Trophoblast cell (in vitro differentiated cells and primary cell): Measurements from ENCODE around the gene RASSF10.

ENCODE experiments used
- DNase-seq, 2 donors: peaks; one replicate each; pipeline ENCODE4 v3.0.0-alpha.2; 2016
- H2AFZ ChIP-seq: 2 replicates; pipeline ENCODE4 v1.6.1; 2013; ENCODE audit warnings: low read length, moderate library complexity, mild to moderate bottlenecking; ENCODE audit not compliant: insufficient read depth, poor library complexity
- H2AK5ac ChIP-seq: 2 replicates; pipeline ENCODE4 v1.6.1; 2013; ENCODE audit warnings: mild to moderate bottlenecking, low read length
- H2BK120ac ChIP-seq: 2 replicates; pipeline ENCODE4 v1.6.1; 2013; ENCODE audit warnings: low read length, mild to moderate bottlenecking, moderate library complexity; ENCODE audit not compliant: insufficient read depth, poor library complexity
- H2BK12ac ChIP-seq: 2 replicates; pipeline ENCODE4 v1.6.1; 2013; ENCODE audit warnings: mild to moderate bottlenecking, low read length, moderate library complexity
- H2BK5ac ChIP-seq: 2 replicates; pipeline ENCODE4 v1.6.1; 2013; ENCODE audit warnings: low read length, low read depth, moderate library complexity, mild to moderate bottlenecking; ENCODE audit not compliant: poor library complexity
- H3K14ac ChIP-seq: 2 replicates; pipeline ENCODE4 v1.6.1; 2013; ENCODE audit warnings: mild to moderate bottlenecking, low read length
- H3K18ac ChIP-seq: 2 replicates; pipeline ENCODE4 v1.6.1; 2013; ENCODE audit warnings: mild to moderate bottlenecking, low read length
- H3K23ac ChIP-seq: 2 replicates; pipeline ENCODE4 v1.6.1; 2013; ENCODE audit warnings: low read length
- H3K27ac ChIP-seq: 2 replicates; pipeline ENCODE4 v1.5.1; 2013; ENCODE audit warnings: low read depth, mild to moderate bottlenecking, inconsistent platforms, low read length, moderate library complexity
- H3K27me3 ChIP-seq: 2 replicates; pipeline ENCODE4 v1.6.1; 2013; ENCODE audit warnings: inconsistent platforms, mild to moderate bottlenecking, low read length, moderate library complexity; ENCODE audit not compliant: insufficient read depth
- H3K36me3 ChIP-seq, 2 experiments: 1 replicate in 1 of 2; 2 replicates in 1 of 2; pipeline ENCODE4 v1.6.1; 2013; ENCODE audit warnings: low read length in 2 of 2, mild to moderate bottlenecking in 2 of 2, moderate library complexity in 1 of 2; ENCODE audit not compliant: insufficient read depth in 2 of 2, control insufficient read depth in 1 of 2
- H3K4ac ChIP-seq: 2 replicates; pipeline ENCODE4 v1.6.1; 2013; ENCODE audit warnings: low read depth, mild to moderate bottlenecking, low read length, moderate library complexity
- H3K4me1 ChIP-seq, 2 experiments: 1 replicate in 1 of 2; 2 replicates in 1 of 2; pipeline ENCODE4 v1.6.1; 2013; ENCODE audit warnings: low read length in 2 of 2, mild to moderate bottlenecking in 2 of 2, moderate library complexity in 1 of 2; ENCODE audit not compliant: insufficient read depth in 2 of 2, control insufficient read depth in 1 of 2
- H3K4me2 ChIP-seq: 2 replicates; pipeline ENCODE4 v1.6.1; 2013; ENCODE audit warnings: inconsistent platforms, mild to moderate bottlenecking, low read length, moderate library complexity
- H3K4me3 ChIP-seq: 2 replicates; pipeline ENCODE4 v1.5.1; 2013; ENCODE audit warnings: mild to moderate bottlenecking, low read depth, low read length, inconsistent platforms
- H3K79me1 ChIP-seq: one replicate; pipeline ENCODE4 v1.6.1; 2013; ENCODE audit warnings: low read length
- H3K79me2 ChIP-seq: 2 replicates; pipeline ENCODE4 v1.6.1; 2013; ENCODE audit warnings: low read length, mild to moderate bottlenecking; ENCODE audit not compliant: control insufficient read depth, insufficient read depth, poor library complexity
- H3K9ac ChIP-seq: 2 replicates; pipeline ENCODE4 v1.6.1; 2013; ENCODE audit warnings: mild to moderate bottlenecking, low read length
- H3K9me3 ChIP-seq: 2 replicates; pipeline ENCODE4 v1.6.1; 2013; ENCODE audit warnings: low read depth, mild to moderate bottlenecking, control low read depth, inconsistent platforms, low read length; ENCODE audit not compliant: insufficient read depth
- H4K12ac ChIP-seq: 2 replicates; pipeline ENCODE4 v1.6.1; 2013; ENCODE audit warnings: low read depth, mild to moderate bottlenecking, low read length, moderate library complexity
- H4K8ac ChIP-seq: 2 replicates; pipeline ENCODE4 v1.6.1; 2013; ENCODE audit warnings: low read depth, mild to moderate bottlenecking, low read length, moderate library complexity
- H4K91ac ChIP-seq: one replicate; pipeline ENCODE4 v1.6.1; 2013; ENCODE audit warnings: low read depth, mild to moderate bottlenecking, low read length, moderate library complexity
- WGBS: extraction: QIAGEN DNeasy Blood & Tissue Kit; methylation state at CpG from one replicate; pipeline ENCODE4 v1.1.7; 2013; ENCODE audit warnings: missing lambda C conversion rate; ENCODE audit not compliant: insufficient read length, insufficient coverage; ENCODE audit errors: extremely low coverage; 5-methylcytosine and 5-hydroxymethylcytosine counted together

Gene RASSF10

DNA sequence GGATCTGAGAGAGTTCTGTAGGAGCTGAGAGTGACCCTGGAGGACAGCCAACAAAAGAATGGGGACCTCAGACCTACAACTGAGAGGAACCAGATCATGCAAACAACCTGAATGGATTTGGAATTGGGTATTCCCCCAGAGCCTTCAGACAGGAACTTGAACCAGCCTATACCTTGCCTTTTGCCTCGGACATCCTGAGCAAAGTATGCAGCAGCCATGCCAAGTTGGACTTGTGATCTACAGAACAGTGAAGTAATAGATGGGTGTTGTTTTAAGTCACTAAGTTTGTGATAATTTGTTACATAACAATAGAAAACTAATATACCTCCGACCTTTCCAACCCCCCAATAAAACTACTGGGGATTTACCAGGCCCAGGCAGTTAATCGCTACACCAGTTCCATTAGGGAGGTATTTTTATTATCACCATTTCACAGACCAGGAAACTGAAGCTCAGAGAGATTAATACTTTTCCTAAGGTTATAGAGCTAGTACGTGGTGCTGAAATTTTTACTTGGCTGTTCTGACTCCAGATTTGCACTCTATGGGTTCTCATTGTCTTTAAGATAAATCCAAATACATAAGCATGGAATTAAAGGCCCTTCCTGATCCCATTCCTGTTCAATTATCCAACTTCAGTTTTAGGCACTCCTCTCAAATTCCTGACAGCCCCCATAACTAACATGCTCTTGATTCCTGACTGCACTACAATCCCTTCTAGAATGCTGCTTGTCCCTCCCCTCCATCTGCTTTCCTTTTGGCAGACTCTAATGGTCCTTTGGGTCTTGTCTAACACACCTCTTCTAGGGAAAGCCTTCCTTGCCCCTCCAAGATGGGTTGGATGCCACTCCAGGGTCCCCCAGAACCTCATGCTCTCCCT, 1.7 kb upstream of the RASSF10 start:
- Histone ChIP-seq H2AFZ (no peak overlapping the region), H2AK5ac (no peak overlapping the region), H4K8ac (no peak overlapping the region), H3K27me3 (peaks cover 22% of the 10 kb centered on the region), H3K4ac (no peak overlapping the region), H4K12ac (no peak overlapping the region), H2BK120ac (no peak overlapping the region), H3K36me3 (no peaks in the 10 kb centered on the region), H3K4me1 (peaks cover 21 to 22% of the 10 kb centered on the region in 2 experiments), H3K4me2 (no peak overlapping the region), H3K79me1 (peaks cover 2% of the 10 kb centered on the region), H3K9ac (no peak overlapping the region), H2BK12ac (no peak overlapping the region), H3K4me3 (no peak overlapping the region), H3K14ac (no peak overlapping the region), H3K27ac (no peak overlapping the region), H3K79me2 (no peaks in the 10 kb centered on the region), H3K9me3 (peaks cover 3% of the 10 kb centered on the region), H3K18ac (no peak overlapping the region), H4K91ac (no peak overlapping the region), H3K23ac (no peak overlapping the region), H2BK5ac (no peak overlapping the region)
- WGBS, result no CpG with 5 or more reads among the region's 4 CpGs
- DNase-seq, result no peak

DNA sequence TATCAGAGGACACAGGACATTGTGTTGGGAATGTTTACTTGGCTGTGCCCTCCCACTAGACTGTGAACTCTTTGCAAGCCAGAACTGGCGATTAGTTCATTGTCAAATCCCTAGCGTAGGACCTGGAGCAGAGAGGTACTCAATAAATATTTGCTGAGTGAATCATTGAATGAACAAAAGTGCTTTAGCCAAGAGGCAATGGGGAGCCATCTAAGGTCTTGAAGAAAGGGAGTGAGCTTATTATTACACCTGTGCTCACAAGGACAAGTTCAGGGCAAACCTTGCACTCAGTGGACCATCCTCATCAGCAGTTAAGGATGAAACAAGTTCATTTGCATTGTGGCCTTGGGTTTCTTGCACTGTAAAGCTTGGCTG, 1.1 kb upstream of the RASSF10 start:
- Histone ChIP-seq H3K4me2 (no peak overlapping the region), H3K4me3 (no peak overlapping the region), H3K14ac (no peak overlapping the region), H3K36me3 (no peaks in the 10 kb centered on the region), H3K23ac (no peak overlapping the region), H2AFZ (no peak overlapping the region), H4K91ac (no peak overlapping the region), H3K9me3 (peaks cover 3% of the 10 kb centered on the region), H3K18ac (no peak overlapping the region), H2BK120ac (no peak overlapping the region), H4K8ac (no peak overlapping the region), H2BK5ac (no peak overlapping the region), H2BK12ac (no peak overlapping the region), H3K27ac (no peak overlapping the region), H4K12ac (no peak overlapping the region), H3K4me1 (peaks cover 22 to 23% of the 10 kb centered on the region in 2 experiments), H3K27me3 (peaks cover 22% of the 10 kb centered on the region), H3K4ac (no peak overlapping the region), H3K9ac (no peak overlapping the region), H3K79me1 (peaks cover 2% of the 10 kb centered on the region), H3K79me2 (no peaks in the 10 kb centered on the region), H2AK5ac (no peak overlapping the region)
- DNase-seq, result no peak
- no CpG with 5 or more reads among the region's 2 CpGs for WGBS

DNA sequence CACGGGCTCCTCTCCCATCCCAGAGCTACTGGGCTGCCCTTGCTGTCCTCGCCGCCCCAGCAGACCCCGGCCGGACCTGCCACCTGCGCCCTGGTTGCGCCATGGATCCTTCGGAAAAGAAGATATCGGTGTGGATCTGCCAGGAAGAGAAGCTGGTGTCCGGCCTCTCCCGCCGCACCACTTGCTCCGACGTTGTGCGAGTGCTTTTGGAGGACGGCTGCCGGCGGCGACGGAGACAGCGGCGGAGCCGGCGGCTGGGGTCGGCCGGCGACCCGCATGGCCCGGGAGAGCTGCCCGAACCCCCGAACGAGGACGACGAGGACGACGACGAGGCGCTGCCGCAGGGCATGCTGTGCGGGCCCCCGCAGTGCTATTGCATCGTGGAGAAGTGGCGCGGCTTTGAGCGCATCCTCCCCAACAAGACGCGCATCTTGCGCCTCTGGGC, 382 bp downstream of the RASSF10 start:
- Histone ChIP-seq H3K18ac (peak overlapping the region; percentile 18), H3K79me1 (peaks cover 2% of the 10 kb centered on the region), H3K4me2 (peak overlapping the region; percentile 90), H2BK5ac (no peak overlapping the region), H2BK120ac (no peak overlapping the region), H3K9ac (no peak overlapping the region), H3K14ac (no peak overlapping the region), H4K91ac (no peak overlapping the region), H4K12ac (no peak overlapping the region), H4K8ac (no peak overlapping the region), H3K27ac (no peak overlapping the region), H3K36me3 (no peaks in the 10 kb centered on the region), H3K79me2 (no peaks in the 10 kb centered on the region), H3K4me3 (peak overlapping the region; percentile 77), H2AK5ac (no peak overlapping the region), H3K27me3 (peaks cover 22% of the 10 kb centered on the region), H3K23ac (no peak overlapping the region), H3K4me1 (peaks cover 22 to 23% of the 10 kb centered on the region in 2 experiments), H3K4ac (no peak overlapping the region), H2BK12ac (no peak overlapping the region), H2AFZ (no peak overlapping the region), H3K9me3 (peaks cover 3% of the 10 kb centered on the region)
- DNase-seq, result no peak
- no CpG with 5 or more reads among the region's 48 CpGs for WGBS

DNA sequence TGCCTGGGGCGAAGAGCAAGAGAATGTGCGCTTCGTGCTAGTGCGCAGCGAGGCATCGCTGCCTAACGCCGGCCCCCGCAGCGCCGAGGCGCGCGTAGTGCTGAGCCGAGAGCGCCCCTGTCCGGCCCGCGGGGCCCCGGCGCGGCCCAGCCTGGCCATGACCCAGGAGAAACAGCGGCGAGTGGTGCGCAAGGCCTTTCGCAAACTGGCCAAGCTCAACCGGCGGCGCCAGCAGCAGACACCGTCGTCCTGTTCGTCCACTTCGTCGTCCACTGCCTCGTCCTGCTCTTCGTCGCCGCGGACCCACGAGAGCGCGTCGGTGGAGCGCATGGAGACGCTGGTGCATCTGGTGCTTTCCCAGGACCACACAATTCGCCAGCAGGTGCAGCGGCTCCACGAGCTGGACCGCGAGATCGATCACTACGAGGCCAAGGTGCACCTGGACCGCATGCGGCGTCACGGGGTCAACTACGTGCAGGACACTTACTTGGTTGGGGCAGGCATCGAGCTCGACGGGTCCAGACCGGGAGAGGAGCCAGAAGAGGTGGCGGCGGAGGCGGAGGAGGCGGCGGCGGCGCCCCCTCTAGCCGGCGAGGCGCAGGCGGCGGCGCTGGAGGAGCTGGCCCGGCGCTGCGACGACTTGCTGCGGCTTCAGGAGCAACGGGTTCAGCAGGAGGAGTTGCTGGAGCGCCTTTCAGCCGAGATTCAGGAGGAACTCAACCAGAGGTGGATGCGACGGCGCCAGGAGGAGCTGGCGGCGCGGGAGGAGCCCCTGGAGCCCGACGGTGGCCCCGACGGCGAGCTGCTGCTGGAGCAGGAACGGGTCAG, 1.0 kb downstream of the RASSF10 start:
- WGBS, result no CpG with 5 or more reads among the region's 94 CpGs

More for the DNA sequence above, 1.0 kb downstream of the RASSF10 start:
- no peak overlapping the region for H2AK5ac ChIP-seq
- peak in 1 of 2 donors; percentile 51 for DNase-seq
- H3K4ac ChIP-seq, result no peak overlapping the region
- peak overlapping the region; percentile 77 for H3K4me3 ChIP-seq
- peaks cover 3% of the 10 kb centered on the region for H3K9me3 ChIP-seq
- H4K8ac ChIP-seq, result peak overlapping the region; percentile 26
- no peak overlapping the region for H2BK12ac ChIP-seq
- no peak overlapping the region for H2BK120ac ChIP-seq
- no peak overlapping the region for H4K12ac ChIP-seq
- peaks cover 2% of the 10 kb centered on the region for H3K79me1 ChIP-seq
- H3K27ac ChIP-seq, result no peak overlapping the region
- H4K91ac ChIP-seq, result no peak overlapping the region
- peaks cover 22 to 23% of the 10 kb centered on the region in 2 experiments for H3K4me1 ChIP-seq
- peak overlapping the region; percentile 38 for H3K18ac ChIP-seq
- H3K23ac ChIP-seq, result no peak overlapping the region
- no peak overlapping the region for H3K9ac ChIP-seq
- H3K14ac ChIP-seq, result no peak overlapping the region
- H3K79me2 ChIP-seq, result no peaks in the 10 kb centered on the region
- H3K36me3 ChIP-seq, result no peaks in the 10 kb centered on the region
- H2BK5ac ChIP-seq, result no peak overlapping the region
- peaks cover 22% of the 10 kb centered on the region for H3K27me3 ChIP-seq
- H3K4me2 ChIP-seq, result peak overlapping the region; percentile 90
- no peak overlapping the region for H2AFZ ChIP-seq
